ENCODE data around the gene AVPR1B.

DNA sequence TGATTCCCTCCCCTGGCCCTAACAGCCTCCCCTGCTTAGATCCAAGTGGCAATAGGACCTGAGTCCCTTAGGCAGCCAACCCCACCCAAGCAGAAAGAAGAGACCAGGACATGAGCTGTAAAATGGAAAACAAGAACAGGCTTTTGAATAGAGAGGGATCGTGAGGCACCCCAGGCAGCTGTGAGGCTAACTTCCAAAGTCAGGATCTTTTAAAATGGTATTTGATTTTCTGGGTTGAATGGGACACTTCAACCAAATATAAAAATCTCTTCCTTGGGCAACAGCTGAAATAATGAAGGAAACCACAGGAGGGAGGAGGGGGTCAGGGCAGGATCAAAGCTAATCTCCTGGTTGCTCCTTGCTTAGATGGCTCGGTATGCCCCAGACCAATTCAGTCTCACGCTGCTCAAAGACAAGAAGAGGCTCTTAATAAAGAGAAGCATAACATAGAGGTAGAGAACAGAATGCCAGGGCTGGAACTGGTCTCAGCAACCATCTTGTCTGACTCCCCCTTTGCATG is 28.6 kb upstream of the AVPR1B start:
- no peak for TF ChIP-seq SP5 (CRISPR knock-in tag; IDR thresholded peaks at IDR 0.05; ENCODE audit: borderline replicate concordance, low read depth)
- no peak for TF ChIP-seq GZF1 (CRISPR knock-in tag; IDR thresholded peaks at IDR 0.05)
- TF ChIP-seq ZNF557 (CRISPR knock-in tag; IDR thresholded peaks at IDR 0.05): no peak
- no peak for TF ChIP-seq NFRKB (IDR thresholded peaks at IDR 0.05)
- TF ChIP-seq MYC (CRISPR knock-in tag; IDR thresholded peaks at IDR 0.05; ENCODE audit: borderline replicate concordance): no peak
